Uterus (tissue), 4 donors: Measurements from ENCODE around the gene IQCK. TPM values are rescaled to one million over a fixed set of nuclear protein-coding genes. Genes with fewer than 3 reads are reported as not detected.
A peak's percentile ranks its signal among the peaks of the same experiment; 100 is the strongest.
"Not testable (repeated sequence)": the region's sequence is repeated elsewhere in the genome, so short reads cannot be mapped to it uniquely, and the experiment has no call there.

Experiments used
- DNase-seq, 2 donors: peaks; one replicate each; pipeline ENCODE4 v3.0.0-alpha.2; 2019 to 2020
- H3K27ac ChIP-seq, 2 donors: fragments of 200-600 bp; sonication (generic); 1 replicate in 1 of 2; 2 replicates in 1 of 2; pipeline ENCODE4 v1.5.1; 2016 to 2018
- H3K27me3 ChIP-seq, 2 donors: fragments of 200-600 bp; sonication (generic); one replicate each; pipeline ENCODE4 v1.5.1; 2018 to 2019; ENCODE audit warnings: control low read depth in 1 of 2
- H3K36me3 ChIP-seq, 2 donors: fragments of 200-600 bp; sonication (generic); one replicate each; pipeline ENCODE4 v1.5.1; 2019; ENCODE audit warnings: control low read depth in 1 of 2
- H3K4me1 ChIP-seq, 2 donors: fragments of 200-600 bp; sonication (generic); one replicate each; pipeline ENCODE4 v1.5.1; 2018 to 2019; ENCODE audit warnings: control low read depth in 1 of 2
- H3K4me3 ChIP-seq, 2 donors: fragments of 200-600 bp; sonication (generic); 1 replicate in 1 of 2; 2 replicates in 1 of 2; pipeline ENCODE4 v1.5.1; 2018 to 2019; ENCODE audit warnings: mild to moderate bottlenecking in 1 of 2
- H3K9me3 ChIP-seq, 2 donors: fragments of 200-600 bp; sonication (generic); one replicate each; pipeline ENCODE4 v1.5.1; 2019; ENCODE audit warnings: control low read depth in 1 of 2
- POLR2A ChIP-seq, 2 donors: fragments of 450-650 bp; IDR thresholded peaks; one replicate each; pipeline ENCODE4 v1.6.1; 2016; ENCODE audit warnings: antibody characterized with exemption in 2 of 2, mild to moderate bottlenecking in 1 of 2, moderate library complexity in 1 of 2
- intact Hi-C: fragments of 100-400 bp; cut with DNase I; formaldehyde crosslinking; loops from one replicate; pipeline ENCODE4 v1.15.1; 2023; ENCODE audit warnings: low total_unique reads
- total RNA-seq, 4 donors: library from RNA; depleted of rRNA in 3 of 4; stranded (reverse); fragments of >200 nt in 3 of 4; gene quantifications; one replicate each; pipeline versions ENCODE4 v1.1.0 to v1.2.4, GENCODE V29; 2014 to 2023
- TF ChIP-seq, protein P1 (sequence below), 4 experiments: fragments of 200-600 bp in 2 of 4; fragments of 450-650 bp in 2 of 4; sonication (generic) in 2 of 4; IDR thresholded peaks; one replicate each; pipeline ENCODE4 v1.5.1; 2016 to 2019; ENCODE audit warnings: antibody characterized with exemption in 4 of 4, mild to moderate bottlenecking in 2 of 4, moderate library complexity in 1 of 4
- donor health status: DM: yes; HTN: yes; CAD: no.

Gene IQCK
- total RNA-seq, 4 donors from 2014 or later: 14.7 to 27.2 (median 21.1) TPM

DNA sequence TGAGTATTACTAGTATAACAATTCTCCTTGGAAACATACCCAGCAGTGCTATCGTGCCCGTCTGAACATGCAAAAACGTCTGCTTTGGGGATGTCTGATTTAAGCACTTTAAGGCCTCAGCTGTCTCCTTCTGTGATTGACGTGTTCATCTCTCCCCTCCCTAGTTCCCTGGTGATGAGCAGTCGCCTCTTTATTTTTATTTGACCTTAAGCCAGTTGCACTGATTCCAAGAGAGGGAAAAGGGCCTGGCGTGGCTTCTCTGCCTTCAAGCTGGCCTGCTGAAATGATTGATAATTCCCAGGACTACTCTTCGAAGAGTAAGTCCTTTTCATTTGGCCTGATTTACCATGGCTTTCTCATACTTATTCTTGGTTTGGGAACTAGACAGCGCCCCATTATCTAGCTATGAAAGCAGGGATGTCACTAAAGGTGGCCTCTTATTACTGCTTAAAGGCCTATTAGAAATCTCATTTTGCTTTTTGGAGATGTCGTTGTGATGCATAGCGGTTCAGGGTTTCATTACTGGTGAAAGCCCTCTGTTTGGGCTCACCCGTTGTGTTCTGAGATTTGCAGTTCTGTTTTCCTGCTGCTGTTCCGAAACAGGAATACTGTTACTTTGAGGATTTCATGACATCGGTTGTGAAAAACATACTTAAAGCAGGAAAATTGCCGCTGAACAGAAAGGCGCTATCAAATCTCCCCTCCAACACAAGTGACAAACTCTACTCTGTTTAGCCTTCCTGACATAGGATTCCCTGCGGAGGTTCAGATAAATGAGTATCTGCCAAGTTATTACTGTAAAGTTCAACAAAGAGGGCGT, 65.5 kb downstream of the IQCK start:
- H3K9me3 ChIP-seq: no peaks in the 10 kb centered on the region
- intact Hi-C loops: loop anchor here (10.0 kb wide), 1 partner anchor 61 kb away; no protein-coding TSS in a partner anchor

DNA sequence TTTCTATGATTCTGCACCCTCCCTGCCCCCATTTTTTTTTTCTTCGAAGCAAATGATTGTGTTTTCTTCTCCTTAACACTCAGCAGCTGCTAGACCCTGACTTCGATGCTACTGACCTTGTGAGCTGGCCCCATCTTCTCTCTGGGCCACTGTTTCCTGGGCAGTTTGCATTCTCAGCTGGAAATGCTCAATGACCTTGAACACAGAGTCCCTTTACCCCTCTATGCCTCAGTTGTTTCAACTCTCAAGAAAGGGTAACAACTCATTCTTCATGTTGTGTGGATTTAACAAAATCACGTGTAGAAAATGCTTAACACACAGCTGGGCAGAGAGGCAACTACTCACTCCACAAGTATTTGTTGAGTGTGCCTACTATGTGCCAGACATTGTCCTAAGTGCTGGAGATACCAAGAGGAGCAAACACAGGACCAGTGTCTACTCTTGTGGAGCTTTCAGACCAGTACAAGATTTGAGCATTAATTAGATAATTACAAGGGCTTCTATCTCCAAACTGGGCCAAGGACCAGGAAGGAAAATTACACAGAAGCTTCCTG, 66.2 kb downstream of the IQCK start:
- intact Hi-C loops: loop anchor here (10.0 kb wide), 1 partner anchor 61 kb away; no protein-coding TSS in a partner anchor
- H3K27ac ChIP-seq: no peak overlapping the region
- H3K9me3 ChIP-seq: no peaks in the 10 kb centered on the region
- no peak for DNase-seq
- H3K4me1 ChIP-seq: no peaks in the 10 kb centered on the region
- no peaks in the 10 kb centered on the region for H3K27me3 ChIP-seq
- no peak overlapping the region for H3K4me3 ChIP-seq
- no peaks in the 10 kb centered on the region for H3K36me3 ChIP-seq
- no peak for TF ChIP-seq POLR2A (IDR thresholded peaks at IDR 0.05)
- TF ChIP-seq, protein P1, sequence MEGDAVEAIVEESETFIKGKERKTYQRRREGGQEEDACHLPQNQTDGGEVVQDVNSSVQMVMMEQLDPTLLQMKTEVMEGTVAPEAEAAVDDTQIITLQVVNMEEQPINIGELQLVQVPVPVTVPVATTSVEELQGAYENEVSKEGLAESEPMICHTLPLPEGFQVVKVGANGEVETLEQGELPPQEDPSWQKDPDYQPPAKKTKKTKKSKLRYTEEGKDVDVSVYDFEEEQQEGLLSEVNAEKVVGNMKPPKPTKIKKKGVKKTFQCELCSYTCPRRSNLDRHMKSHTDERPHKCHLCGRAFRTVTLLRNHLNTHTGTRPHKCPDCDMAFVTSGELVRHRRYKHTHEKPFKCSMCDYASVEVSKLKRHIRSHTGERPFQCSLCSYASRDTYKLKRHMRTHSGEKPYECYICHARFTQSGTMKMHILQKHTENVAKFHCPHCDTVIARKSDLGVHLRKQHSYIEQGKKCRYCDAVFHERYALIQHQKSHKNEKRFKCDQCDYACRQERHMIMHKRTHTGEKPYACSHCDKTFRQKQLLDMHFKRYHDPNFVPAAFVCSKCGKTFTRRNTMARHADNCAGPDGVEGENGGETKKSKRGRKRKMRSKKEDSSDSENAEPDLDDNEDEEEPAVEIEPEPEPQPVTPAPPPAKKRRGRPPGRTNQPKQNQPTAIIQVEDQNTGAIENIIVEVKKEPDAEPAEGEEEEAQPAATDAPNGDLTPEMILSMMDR (IDR thresholded peaks at IDR 0.05): no peak

More for the DNA sequence above, 65.5 kb downstream of the IQCK start:
- Histone ChIP-seq H3K27me3 (no peaks in the 10 kb centered on the region), H3K4me1 (no peaks in the 10 kb centered on the region), H3K4me3 (no peak overlapping the region), H3K27ac (peak overlapping the region in 1 of 2 donors; percentile 16), H3K36me3 (no peaks in the 10 kb centered on the region)
- TF ChIP-seq, protein P1 (IDR thresholded peaks at IDR 0.05): no peak
- no peak for TF ChIP-seq POLR2A (IDR thresholded peaks at IDR 0.05)
- no peak for DNase-seq

DNA sequence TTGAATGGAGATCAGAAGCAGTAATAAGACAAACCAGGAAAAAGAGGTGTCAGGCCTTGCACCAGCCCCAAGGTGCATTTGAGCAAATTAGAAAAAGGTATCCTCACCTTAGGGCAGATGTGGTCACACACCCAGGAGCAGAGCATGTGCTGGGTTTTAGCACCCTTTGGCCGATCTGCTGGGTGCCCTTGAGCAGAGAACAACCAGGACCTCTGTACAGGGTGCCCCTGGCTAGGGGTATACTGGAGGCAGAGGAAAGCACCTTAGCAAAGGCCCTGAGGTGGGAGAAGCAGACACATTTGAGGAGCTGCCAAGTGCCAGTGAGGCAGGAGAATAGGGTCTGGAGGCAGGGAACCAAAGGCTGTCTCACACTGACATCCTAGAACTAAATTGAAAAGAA, 67.0 kb downstream of the IQCK start:
- no peaks in the 10 kb centered on the region for H3K36me3 ChIP-seq
- no peak overlapping the region for H3K4me3 ChIP-seq
- no peaks in the 10 kb centered on the region for H3K27me3 ChIP-seq
- no peak overlapping the region for H3K27ac ChIP-seq
- intact Hi-C loops: loop anchor here (10.0 kb wide), 1 partner anchor 60 kb away; no protein-coding TSS in a partner anchor
- no peak for DNase-seq
- TF ChIP-seq POLR2A (IDR thresholded peaks at IDR 0.05): no peak
- TF ChIP-seq, protein P1 (IDR thresholded peaks at IDR 0.05): no peak
- H3K4me1 ChIP-seq: no peaks in the 10 kb centered on the region
- H3K9me3 ChIP-seq: no peaks in the 10 kb centered on the region

DNA sequence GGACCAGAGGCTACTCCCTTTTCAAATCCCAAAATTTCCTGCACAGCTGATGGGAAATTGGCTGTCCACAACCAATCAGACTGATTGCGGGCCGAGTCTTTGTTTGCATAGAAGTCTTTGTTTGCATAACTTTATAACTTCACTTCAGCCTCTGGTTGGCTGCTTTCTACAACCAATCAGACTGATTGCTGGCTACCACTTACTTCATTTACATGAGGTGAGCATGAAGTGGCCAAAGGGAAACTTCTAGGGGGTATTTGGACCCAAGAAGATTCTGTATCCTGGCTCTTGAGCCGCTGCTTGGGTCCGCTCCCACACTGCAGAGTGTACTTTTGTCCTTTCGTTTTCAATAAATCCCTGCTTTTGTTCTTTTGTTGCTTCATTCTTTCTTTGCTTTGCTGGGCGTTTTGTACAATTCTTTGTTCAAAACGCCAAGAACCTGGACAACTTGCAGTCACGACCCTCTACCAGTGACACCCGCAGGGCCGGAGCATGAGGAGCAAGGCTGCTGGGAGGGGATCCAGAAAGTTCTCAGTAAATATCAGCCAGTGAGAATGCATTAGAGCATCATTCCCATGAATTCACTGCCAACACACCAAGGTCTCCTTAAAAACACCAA, 67.5 kb downstream of the IQCK start:
- Histone ChIP-seq H3K27me3 (no peaks in the 10 kb centered on the region), H3K36me3 (no peaks in the 10 kb centered on the region), H3K27ac (no peak overlapping the region), H3K9me3 (no peaks in the 10 kb centered on the region), H3K4me1 (no peaks in the 10 kb centered on the region), H3K4me3 (no peak overlapping the region)
- no peak for TF ChIP-seq POLR2A (IDR thresholded peaks at IDR 0.05)
- TF ChIP-seq, protein P1 (IDR thresholded peaks at IDR 0.05): no peak
- no peak for DNase-seq
- intact Hi-C loops: loop anchor here (10.0 kb wide), 1 partner anchor 59 kb away; no protein-coding TSS in a partner anchor

DNA sequence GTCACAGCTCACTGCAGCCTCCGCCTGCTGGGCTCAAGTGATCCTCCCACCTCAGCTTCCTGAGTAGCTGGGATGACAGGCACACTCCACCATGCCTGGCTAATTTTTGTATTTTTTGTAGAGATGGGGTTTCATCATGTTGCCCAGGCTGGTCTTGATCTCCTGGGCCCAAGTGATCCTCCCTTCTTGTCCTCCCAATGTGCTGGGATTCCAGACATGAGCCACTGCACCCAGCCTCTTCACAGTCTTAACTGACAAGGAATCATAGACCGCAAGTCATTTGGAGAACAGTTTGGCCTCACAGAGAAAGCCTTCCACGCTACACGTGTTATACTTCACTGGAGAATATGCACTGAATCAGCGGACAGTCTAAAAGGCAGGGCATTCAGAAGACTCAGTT, 83.3 kb downstream of the IQCK start:
- H3K27ac ChIP-seq, H3K27me3 ChIP-seq, intact Hi-C loops, H3K4me1 ChIP-seq, DNase-seq, H3K9me3 ChIP-seq, H3K36me3 ChIP-seq, H3K4me3 ChIP-seq: not testable (repeated sequence)

DNA sequence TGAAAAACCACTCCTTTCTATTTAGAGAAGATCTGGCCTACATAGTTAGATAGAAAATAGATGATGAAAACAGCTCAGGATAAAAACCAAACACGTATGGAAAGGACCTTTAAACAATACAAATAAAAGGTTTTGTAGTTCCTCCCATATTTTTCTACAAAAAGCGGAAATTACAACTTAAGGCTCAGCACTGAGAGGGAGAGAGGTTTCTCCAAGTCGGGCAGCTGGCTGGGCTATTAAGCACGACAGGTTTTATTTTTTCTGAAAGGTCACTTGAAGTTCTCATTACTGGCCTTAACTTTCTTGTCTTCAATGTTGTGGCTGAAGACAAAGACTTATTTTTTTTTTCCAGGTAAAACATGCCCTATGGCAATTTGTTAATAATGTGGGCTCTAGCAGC, 83.8 kb downstream of the IQCK start:
- H3K27ac ChIP-seq, H3K9me3 ChIP-seq, H3K4me3 ChIP-seq, intact Hi-C loops, H3K36me3 ChIP-seq, H3K27me3 ChIP-seq, DNase-seq, H3K4me1 ChIP-seq: not testable (repeated sequence)
